Activated CD8-positive, alpha-beta memory T cell treated with anti-CD3 and anti-CD28 coated beads for 48 hours (primary cell): ENCODE measurements around the gene PCDHB10.

Experiments
- DNase-seq, 3 experiments: peaks; one replicate each; pipeline ENCODE4 v3.0.0-alpha.2; 2020; ENCODE audit warnings: low read depth in 2 of 3, low spot score in 2 of 3

Gene PCDHB10

DNA sequence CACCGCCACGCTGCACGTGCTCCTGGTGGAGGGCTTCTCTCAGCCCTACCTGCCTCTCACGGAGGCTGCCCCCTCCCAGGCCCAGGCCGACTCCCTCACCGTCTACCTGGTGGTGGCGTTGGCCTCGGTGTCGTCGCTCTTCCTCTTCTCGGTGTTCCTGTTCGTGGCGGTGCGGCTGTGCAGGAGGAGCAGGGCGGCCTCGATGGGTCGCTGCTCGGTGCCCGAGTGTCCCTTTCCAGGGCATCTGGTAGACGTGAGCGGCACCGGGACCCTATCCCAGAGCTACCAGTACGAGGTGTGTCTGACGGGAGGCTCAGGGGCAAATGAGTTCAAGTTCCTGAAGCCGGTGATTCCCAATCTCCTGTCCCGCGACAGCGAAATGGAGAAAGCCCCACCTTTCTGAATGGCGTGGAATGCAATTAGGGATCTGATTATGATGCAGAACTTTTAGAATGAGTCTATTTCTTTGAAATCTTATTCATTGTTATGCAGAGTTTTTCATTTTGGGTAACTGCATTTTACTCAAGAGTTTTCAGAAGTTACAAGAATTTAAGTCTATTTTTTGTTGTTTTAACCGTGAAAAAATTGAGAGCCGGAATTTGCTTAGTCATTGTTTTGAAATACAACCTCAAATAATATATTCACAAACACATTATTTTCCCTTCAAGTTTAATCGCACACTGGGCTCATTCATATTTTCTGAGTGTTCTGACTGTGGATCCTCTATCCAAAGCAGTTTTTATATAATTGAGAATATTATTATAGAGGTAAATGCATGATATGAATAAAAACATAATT lies 44.6 kb downstream of the PCDHB10 start:
- no peak for DNase-seq

DNA sequence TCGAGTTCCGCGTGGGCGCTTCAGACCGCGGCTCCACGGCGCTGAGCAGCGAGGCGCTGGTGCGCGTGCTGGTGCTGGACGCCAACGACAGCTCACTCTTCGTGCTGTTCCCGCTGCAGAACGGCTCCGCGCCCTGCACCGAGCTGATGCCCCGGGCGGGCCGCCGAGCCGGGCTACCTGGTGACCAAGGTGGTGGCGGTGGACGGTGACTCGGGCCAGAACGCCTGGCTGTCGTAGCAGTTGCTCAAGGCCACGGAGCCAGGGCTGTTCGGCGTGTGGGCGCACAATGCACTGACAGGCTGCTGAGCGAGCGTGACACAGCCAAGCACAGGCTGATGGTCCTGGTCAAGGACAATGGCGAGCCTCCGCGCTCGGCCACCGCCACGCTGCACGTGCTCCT lies 49.3 kb downstream of the PCDHB10 start:
- no peak for DNase-seq
